Activated B cell treated with CpG ODN at 0.5 μM for 24 hours (primary cell): ENCODE results near the gene RPA3. TPM values are rescaled to one million over a fixed set of nuclear protein-coding genes. Genes with fewer than 3 reads are reported as not detected.
"Not testable (repeated sequence)": the region's sequence is repeated elsewhere in the genome, so short reads cannot be mapped to it uniquely, and the experiment has no call there.

Experiments used
- ATAC-seq: fragments of 200-7000 bp; cut with Tn5 transposase; one replicate; pipeline ENCODE4 v1.10.0; 2021; ENCODE audit warnings: low read depth, mild to moderate bottlenecking, moderate library complexity
- CTCF ChIA-PET: fragments of 350-600 bp; sonication (Branson Sonifier 250); formaldehyde crosslinking; loops from one replicate; lab custom pipeline; 2021; ENCODE audit warnings: antibody characterized with exemption; lab: Charles Lee
- POLR2A ChIA-PET: fragments of 350-600 bp; sonication (Branson Sonifier 250); formaldehyde crosslinking; loops from one replicate; lab custom pipeline; 2021; ENCODE audit warnings: antibody characterized with exemption; lab: Charles Lee
- DNase-seq: peaks from one replicate; pipeline ENCODE4 v3.0.0; 2022
- H3K27ac Mint-ChIP-seq: one replicate; pipeline ENCODE4 v1.8.0; 2020; ENCODE audit warnings: mixed read lengths
- H3K27me3 Mint-ChIP-seq: one replicate; pipeline ENCODE4 v1.8.0; 2021; ENCODE audit warnings: mixed read lengths
- H3K36me3 Mint-ChIP-seq: one replicate; pipeline ENCODE4 v1.8.0; 2021; ENCODE audit warnings: low read depth, mixed read lengths
- H3K4me1 Mint-ChIP-seq: one replicate; pipeline ENCODE4 v1.8.0; 2021; ENCODE audit warnings: mixed read lengths
- H3K4me3 Mint-ChIP-seq: one replicate; pipeline ENCODE4 v1.8.0; 2020; ENCODE audit warnings: mild to moderate bottlenecking, mixed read lengths
- H3K9me3 Mint-ChIP-seq: one replicate; pipeline ENCODE4 v1.8.0; 2020; ENCODE audit warnings: mixed read lengths
- intact Hi-C: fragments of 100-400 bp; cut with micrococcal nuclease; formaldehyde crosslinking; loops from one replicate; pipeline ENCODE4 v1.15.1; 2024
- total RNA-seq: library from RNA; stranded (reverse); gene quantifications from 2 replicates; pipeline ENCODE4 v1.2.3, GENCODE V29; 2022
- TF ChIP-seq, protein P1 (sequence below): fragments of 200-600 bp; IDR thresholded peaks from one replicate; pipeline ENCODE4 v1.8.0; 2022; ENCODE audit warnings: antibody characterized with exemption, mild to moderate bottlenecking

RPA3 gene
- total RNA-seq, 1 donor from 2014 or later: 64.9 TPM

GRCh38 chr7:7682861-7683260, 35.5 kb downstream of the RPA3 start:
- Mint-ChIP-seq H3K36me3 (peaks cover 4% of the 10 kb centered on the region), H3K9me3 (peaks cover 2% of the 10 kb centered on the region), H3K27me3 (no peaks in the 10 kb centered on the region), H3K27ac (peak overlapping the region; percentile 12), H3K4me3 (no peak overlapping the region), H3K4me1 (peaks cover 37% of the 10 kb centered on the region)
- no peak for DNase-seq
- no peak for ATAC-seq
- intact Hi-C loops: loop anchor here (5.0 kb wide), 2 partner anchors 444 to 614 kb away; no protein-coding TSS in a partner anchor
- ChIA-PET CTCF (interaction anchor here (2.3 to 3.2 kb wide), 4 partner anchors 352 to 535 kb away, joined by 8 to 89 read pairs (median 32); no protein-coding TSS in a partner anchor), POLR2A (interaction anchor here (0.6 to 2.1 kb wide), 3 partner anchors 21 to 532 kb away, joined by 3 to 14 read pairs (median 5); partner anchors contain the start of gene GLCCI1)
- TF ChIP-seq, protein P1, sequence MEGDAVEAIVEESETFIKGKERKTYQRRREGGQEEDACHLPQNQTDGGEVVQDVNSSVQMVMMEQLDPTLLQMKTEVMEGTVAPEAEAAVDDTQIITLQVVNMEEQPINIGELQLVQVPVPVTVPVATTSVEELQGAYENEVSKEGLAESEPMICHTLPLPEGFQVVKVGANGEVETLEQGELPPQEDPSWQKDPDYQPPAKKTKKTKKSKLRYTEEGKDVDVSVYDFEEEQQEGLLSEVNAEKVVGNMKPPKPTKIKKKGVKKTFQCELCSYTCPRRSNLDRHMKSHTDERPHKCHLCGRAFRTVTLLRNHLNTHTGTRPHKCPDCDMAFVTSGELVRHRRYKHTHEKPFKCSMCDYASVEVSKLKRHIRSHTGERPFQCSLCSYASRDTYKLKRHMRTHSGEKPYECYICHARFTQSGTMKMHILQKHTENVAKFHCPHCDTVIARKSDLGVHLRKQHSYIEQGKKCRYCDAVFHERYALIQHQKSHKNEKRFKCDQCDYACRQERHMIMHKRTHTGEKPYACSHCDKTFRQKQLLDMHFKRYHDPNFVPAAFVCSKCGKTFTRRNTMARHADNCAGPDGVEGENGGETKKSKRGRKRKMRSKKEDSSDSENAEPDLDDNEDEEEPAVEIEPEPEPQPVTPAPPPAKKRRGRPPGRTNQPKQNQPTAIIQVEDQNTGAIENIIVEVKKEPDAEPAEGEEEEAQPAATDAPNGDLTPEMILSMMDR: no peak

DNA sequence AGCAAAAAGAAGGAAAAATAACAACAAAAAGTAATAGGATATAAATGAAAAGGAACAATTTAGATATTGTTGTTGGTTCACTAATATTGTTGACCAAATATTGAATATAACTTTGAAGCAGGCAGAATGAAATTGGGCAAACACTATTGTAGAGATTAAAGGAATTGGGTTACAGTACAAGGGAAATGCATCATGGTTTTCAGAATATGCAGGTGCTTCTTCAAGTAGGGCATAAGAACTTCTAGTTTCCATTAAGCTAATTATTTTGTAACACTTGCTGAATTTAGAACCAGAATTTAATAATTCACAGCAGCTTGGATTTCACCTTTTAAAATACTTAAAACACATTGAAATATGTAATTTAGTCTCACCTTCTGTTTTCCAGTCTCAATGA, 36.5 kb downstream of the RPA3 start:
- Mint-ChIP-seq H3K27ac (peak overlapping the region; percentile 50), H3K27me3 (no peaks in the 10 kb centered on the region), H3K9me3 (peaks cover 5% of the 10 kb centered on the region), H3K36me3 (peaks cover 8% of the 10 kb centered on the region), H3K4me3 (no peak overlapping the region), H3K4me1 (peaks cover 31% of the 10 kb centered on the region)
- ATAC-seq: no peak
- POLR2A ChIA-PET: interaction anchor here (0.6 to 2.1 kb wide), 10 partner anchors 36 to 508 kb away, joined by 3 to 14 read pairs (median 4); partner anchors contain the start of genes GLCCI1 and UMAD1
- DNase-seq: no peak
- intact Hi-C loops: loop anchor here (1.0 to 5.0 kb wide), 7 partner anchors 79 to 615 kb away; partner anchors contain the start of gene GLCCI1
- TF ChIP-seq, protein P1: no peak
- CTCF ChIA-PET: interaction anchor here (0.9 to 3.2 kb wide), 38 partner anchors 8 to 536 kb away, joined by 3 to 89 read pairs (median 5); partner anchors contain the start of gene UMAD1

- ChIA-PET CTCF (interaction anchor here (0.6 to 3.2 kb wide), 52 partner anchors 9 to 615 kb away, joined by 3 to 89 read pairs (median 5); partner anchors contain the start of gene UMAD1), POLR2A (interaction anchor here (0.6 to 2.1 kb wide), 12 partner anchors 15 to 509 kb away, joined by 3 to 14 read pairs (median 4); partner anchors contain the start of genes GLCCI1 and UMAD1)
- peak overlapping the region; percentile 50 for H3K27ac Mint-ChIP-seq
- no peaks in the 10 kb centered on the region for H3K27me3 Mint-ChIP-seq
- H3K36me3 Mint-ChIP-seq: peaks cover 8% of the 10 kb centered on the region
- no peak for DNase-seq
- peaks cover 27% of the 10 kb centered on the region for H3K4me1 Mint-ChIP-seq
- intact Hi-C loops: loop anchor here (1.0 to 5.0 kb wide), 7 partner anchors 80 to 616 kb away; partner anchors contain the start of gene GLCCI1
- TF ChIP-seq, protein P1: no peak
- peaks cover 5% of the 10 kb centered on the region for H3K9me3 Mint-ChIP-seq
- no peak overlapping the region for H3K4me3 Mint-ChIP-seq
- ATAC-seq: peak; percentile 84
Measured at GRCh38 chr7:7681191-7681935, 37.0 kb downstream of the RPA3 start.

GRCh38 chr7:7679640-7680039, 38.8 kb downstream of the RPA3 start:
- H3K4me3 Mint-ChIP-seq: not testable (repeated sequence)

DNA sequence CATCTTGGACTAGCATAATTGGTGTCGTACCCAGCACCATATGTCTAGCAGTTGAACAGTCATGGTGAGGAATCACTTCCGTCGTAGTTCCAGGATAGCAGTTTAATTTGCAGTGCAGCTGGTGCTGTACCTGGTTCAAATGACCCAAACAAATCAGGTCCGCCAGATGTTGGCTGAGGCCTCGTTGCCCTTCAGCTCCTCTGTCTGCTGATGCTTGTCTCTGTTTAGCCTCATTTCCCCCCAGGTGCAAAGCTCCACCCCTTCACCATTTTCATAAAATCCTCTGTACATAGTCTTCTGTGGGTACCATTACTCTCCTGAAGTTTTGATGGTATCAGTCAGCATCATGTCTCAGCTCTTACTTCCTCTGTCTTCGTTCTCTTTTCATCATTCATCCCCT, 42.7 kb downstream of the RPA3 start:
- H3K4me1 Mint-ChIP-seq: peaks cover 40% of the 10 kb centered on the region
- peak overlapping the region; percentile 21 for H3K27ac Mint-ChIP-seq
- ChIA-PET CTCF (no interaction called here), POLR2A (interaction anchor here (1.0 kb wide), 1 partner anchor 35 kb away, joined by 3 read pairs; no protein-coding TSS in a partner anchor)
- intact Hi-C loops: no loop called here
- no peaks in the 10 kb centered on the region for H3K27me3 Mint-ChIP-seq
- no peak for ATAC-seq
- H3K9me3 Mint-ChIP-seq: peaks cover 9% of the 10 kb centered on the region
- H3K36me3 Mint-ChIP-seq: peaks cover 39% of the 10 kb centered on the region
- no peak overlapping the region for H3K4me3 Mint-ChIP-seq
- TF ChIP-seq, protein P1: no peak
- no peak for DNase-seq

More at GRCh38 chr7:7679640-7680039, 38.8 kb downstream of the RPA3 start:
- ATAC-seq, POLR2A ChIA-PET, H3K27me3 Mint-ChIP-seq, H3K9me3 Mint-ChIP-seq, DNase-seq: not testable (repeated sequence)
- Mint-ChIP-seq H3K36me3 (peaks cover 23% of the 10 kb centered on the region), H3K4me1 (peaks cover 33% of the 10 kb centered on the region), H3K27ac (peak overlapping the region; percentile 47)
- CTCF ChIA-PET: interaction anchor here (1.8 to 3.2 kb wide), 4 partner anchors 81 to 510 kb away, joined by 6 to 89 read pairs (median 35); no protein-coding TSS in a partner anchor
- intact Hi-C loops: loop anchor here (2.0 to 5.0 kb wide), 3 partner anchors 289 to 618 kb away; partner anchors contain the start of gene GLCCI1
